ENCODE results near the gene MRPS18C. TPM values are rescaled to one million over a fixed set of nuclear protein-coding genes. Genes with fewer than 3 reads are reported as not detected.
A peak's percentile ranks its signal among the peaks of the same experiment; 100 is the strongest.

Gene MRPS18C
- total RNA-seq = 30.5 TPM
- 26.4 TPM for polyA plus RNA-seq

- H3K27ac ChIP-seq (ENCODE audit: low read depth) = peak within 1 kb of the TSS; percentile 89
- DNase-seq (ENCODE audit: extremely low spot score) = peak; percentile 99
- H3K36me3 ChIP-seq (ENCODE audit: insufficient read depth) = no peaks in the 10 kb centered on the region
- WGBS = under 1% methylated on average over 58 of the region's 58 CpGs
- H3K4me3 ChIP-seq (ENCODE audit: low read depth, low read length) = peak within 1 kb of the TSS; percentile 54
- no peaks in the 10 kb centered on the region for H3K4me1 ChIP-seq (ENCODE audit: insufficient read depth)
Measured at GRCh38 chr4:83455281-83456183, at the start of gene MRPS18C, which contains the start of gene HELQ. Gene MRPS18C (plus strand): TSS chr4:83456058. CDS start chr4:83456078, 20 bp downstream. Gene HELQ (minus strand): TSS chr4:83455823. CDS start chr4:83455693, 130 bp downstream.

- no peak for DNase-seq (ENCODE audit: extremely low spot score)
- WGBS = 91% methylated on average over 1 of the region's 1 CpG
- peaks cover 2% of the 10 kb centered on the region for H3K36me3 ChIP-seq (ENCODE audit: insufficient read depth)
- no peak overlapping the region for H3K4me3 ChIP-seq (ENCODE audit: low read depth, low read length)
- H3K27ac ChIP-seq (ENCODE audit: low read depth) = no peak overlapping the region
- H3K4me1 ChIP-seq (ENCODE audit: insufficient read depth) = no peaks in the 10 kb centered on the region
Measured at GRCh38 chr4:83408908-83409307, 47.0 kb upstream of the MRPS18C start.

DNA sequence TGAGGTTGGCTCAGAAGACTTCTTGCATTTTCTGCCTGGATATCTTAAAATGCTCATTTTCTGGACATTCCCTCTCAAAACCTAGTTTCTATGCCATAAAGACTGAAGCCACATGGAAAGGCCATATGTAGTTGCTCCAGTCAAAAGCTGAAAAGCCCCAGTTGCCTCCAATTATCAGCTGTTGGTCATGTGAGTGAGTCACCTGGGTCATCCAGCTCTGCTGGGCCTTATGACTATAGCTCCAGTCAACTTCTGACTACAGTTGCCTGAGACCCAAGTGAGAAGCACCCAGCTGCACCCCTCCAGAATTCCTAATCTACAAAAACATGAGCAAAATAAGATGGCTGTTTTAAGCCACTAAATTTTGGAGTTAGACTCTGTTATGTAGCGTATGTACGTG, 42.2 kb upstream of the MRPS18C start:
- H3K27ac ChIP-seq (ENCODE audit: low read depth) = no peak overlapping the region
- H3K4me3 ChIP-seq (ENCODE audit: low read depth, low read length) = no peak overlapping the region
- no peaks in the 10 kb centered on the region for H3K4me1 ChIP-seq (ENCODE audit: insufficient read depth)
- H3K36me3 ChIP-seq (ENCODE audit: insufficient read depth) = no peaks in the 10 kb centered on the region
- DNase-seq (ENCODE audit: extremely low spot score) = no peak
- 98% methylated on average over 2 of the region's 2 CpGs for WGBS

GRCh38 chr4:83417566-83417965, 38.3 kb upstream of the MRPS18C start:
- H3K36me3 ChIP-seq (ENCODE audit: insufficient read depth) = no peaks in the 10 kb centered on the region
- no peak overlapping the region for H3K27ac ChIP-seq (ENCODE audit: low read depth)
- H3K4me1 ChIP-seq (ENCODE audit: insufficient read depth) = no peaks in the 10 kb centered on the region
- DNase-seq (ENCODE audit: extremely low spot score) = no peak
- 85% methylated on average over 4 of the region's 4 CpGs for WGBS
- no peak overlapping the region for H3K4me3 ChIP-seq (ENCODE audit: low read depth, low read length)

- DNase-seq (ENCODE audit: extremely low spot score) = no peak
- H3K27ac ChIP-seq (ENCODE audit: low read depth) = no peak overlapping the region
- no peaks in the 10 kb centered on the region for H3K4me1 ChIP-seq (ENCODE audit: insufficient read depth)
- no peak overlapping the region for H3K4me3 ChIP-seq (ENCODE audit: low read depth, low read length)
- no peaks in the 10 kb centered on the region for H3K36me3 ChIP-seq (ENCODE audit: insufficient read depth)
Measured at GRCh38 chr4:83418211-83418610, 37.6 kb upstream of the MRPS18C start.

GRCh38 chr4:83431200-83431599, 24.7 kb upstream of the MRPS18C start:
- Histone ChIP-seq H3K4me3 (ENCODE audit: low read depth, low read length) (no peak overlapping the region), H3K27ac (ENCODE audit: low read depth) (no peak overlapping the region), H3K36me3 (ENCODE audit: insufficient read depth) (peaks cover 1% of the 10 kb centered on the region), H3K4me1 (ENCODE audit: insufficient read depth) (no peaks in the 10 kb centered on the region)
- 95% methylated on average over 1 of the region's 1 CpG for WGBS
- DNase-seq (ENCODE audit: extremely low spot score) = no peak

DNA sequence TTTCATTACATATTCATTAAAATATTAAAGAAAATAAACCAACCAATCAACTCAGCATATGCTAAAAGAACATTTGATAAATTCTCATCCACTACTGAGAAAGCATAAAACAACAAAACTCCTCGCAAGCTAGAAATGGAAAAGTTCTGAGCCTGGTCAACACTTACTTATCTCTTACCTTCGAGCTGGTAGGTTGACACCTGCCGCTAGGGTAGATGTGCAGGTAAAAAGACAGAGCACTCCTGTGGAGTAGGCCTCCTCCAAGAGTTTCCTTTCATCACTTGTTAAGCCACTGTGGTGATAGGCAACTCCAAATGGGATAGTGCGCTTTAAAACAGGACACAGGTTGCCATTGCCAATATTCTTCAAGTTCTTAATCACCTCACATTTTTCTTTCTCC, 19.2 kb upstream of the MRPS18C start:
- WGBS = 94% methylated on average over 4 of the region's 4 CpGs
- H3K27ac ChIP-seq (ENCODE audit: low read depth) = no peak overlapping the region
- peaks cover 3% of the 10 kb centered on the region for H3K36me3 ChIP-seq (ENCODE audit: insufficient read depth)
- no peaks in the 10 kb centered on the region for H3K4me1 ChIP-seq (ENCODE audit: insufficient read depth)
- DNase-seq (ENCODE audit: extremely low spot score) = no peak
- no peak overlapping the region for H3K4me3 ChIP-seq (ENCODE audit: low read depth, low read length)

DNA sequence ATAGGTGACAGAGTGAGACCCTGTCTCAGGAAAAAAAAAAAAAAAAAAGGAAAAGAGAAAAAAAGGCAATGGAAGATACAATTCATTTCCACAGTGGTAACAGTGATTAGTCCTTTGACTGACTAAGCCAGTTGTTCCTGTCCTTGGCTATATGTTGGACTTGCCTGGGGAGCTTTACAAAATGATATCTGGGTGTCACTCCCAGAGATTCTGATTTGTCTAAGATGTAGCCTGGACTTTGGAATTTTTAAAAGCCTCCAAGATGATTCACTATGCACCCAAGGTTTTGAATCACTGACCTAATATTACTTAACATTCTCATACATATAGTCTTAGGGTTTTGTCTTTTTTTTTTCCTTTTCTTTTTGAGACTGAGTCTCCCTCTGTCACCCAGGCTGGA, 17.1 kb upstream of the MRPS18C start:
- DNase-seq (ENCODE audit: extremely low spot score) = no peak
- Histone ChIP-seq H3K4me3 (ENCODE audit: low read depth, low read length) (no peak overlapping the region), H3K27ac (ENCODE audit: low read depth) (no peak overlapping the region), H3K36me3 (ENCODE audit: insufficient read depth) (peaks cover 4% of the 10 kb centered on the region), H3K4me1 (ENCODE audit: insufficient read depth) (no peaks in the 10 kb centered on the region)

- no peak for DNase-seq (ENCODE audit: extremely low spot score)
- no peaks in the 10 kb centered on the region for H3K4me1 ChIP-seq (ENCODE audit: insufficient read depth)
- H3K36me3 ChIP-seq (ENCODE audit: insufficient read depth) = peaks cover 4% of the 10 kb centered on the region
- no peak overlapping the region for H3K27ac ChIP-seq (ENCODE audit: low read depth)
- no peak overlapping the region for H3K4me3 ChIP-seq (ENCODE audit: low read depth, low read length)
- WGBS = 84% methylated on average over 1 of the region's 1 CpG
Measured at GRCh38 chr4:83440148-83440814, 15.6 kb upstream of the MRPS18C start.

DNA sequence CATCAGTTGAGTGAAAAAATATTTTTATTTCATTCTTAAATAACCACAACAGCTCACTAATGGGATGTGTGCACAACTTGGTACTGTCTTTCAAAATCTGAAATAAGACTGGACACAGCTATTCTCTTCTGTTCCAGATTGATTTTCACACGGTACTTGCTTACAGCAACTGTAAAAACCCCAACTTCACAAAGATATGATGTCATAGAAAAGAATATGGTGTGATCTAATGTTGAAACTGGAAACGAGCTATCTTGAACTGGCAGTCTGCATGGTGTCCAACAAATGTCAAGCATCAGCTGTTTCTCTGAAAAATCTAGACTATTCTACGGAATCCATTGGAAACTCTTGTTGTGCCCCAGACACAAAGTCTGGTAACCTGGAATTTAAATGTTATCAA, 15.0 kb upstream of the MRPS18C start:
- Histone ChIP-seq H3K4me3 (ENCODE audit: low read depth, low read length) (no peak overlapping the region), H3K36me3 (ENCODE audit: insufficient read depth) (peaks cover 4% of the 10 kb centered on the region), H3K27ac (ENCODE audit: low read depth) (no peak overlapping the region), H3K4me1 (ENCODE audit: insufficient read depth) (no peaks in the 10 kb centered on the region)
- WGBS = 78% methylated on average over 3 of the region's 3 CpGs
- DNase-seq (ENCODE audit: extremely low spot score) = no peak

- DNase-seq (ENCODE audit: extremely low spot score) = no peak
- Histone ChIP-seq H3K4me1 (ENCODE audit: insufficient read depth) (no peaks in the 10 kb centered on the region), H3K4me3 (ENCODE audit: low read depth, low read length) (no peak overlapping the region), H3K36me3 (ENCODE audit: insufficient read depth) (no peaks in the 10 kb centered on the region), H3K27ac (ENCODE audit: low read depth) (no peak overlapping the region)
- 42% methylated on average over 2 of the region's 2 CpGs for WGBS
Measured at GRCh38 chr4:83449009-83449408, 6.8 kb upstream of the MRPS18C start.

- H3K27ac ChIP-seq (ENCODE audit: low read depth) = peak overlapping the region; percentile 89
- no peak for DNase-seq (ENCODE audit: extremely low spot score)
- no peaks in the 10 kb centered on the region for H3K4me1 ChIP-seq (ENCODE audit: insufficient read depth)
- H3K4me3 ChIP-seq (ENCODE audit: low read depth, low read length) = peak overlapping the region; percentile 54
- H3K36me3 ChIP-seq (ENCODE audit: insufficient read depth) = no peaks in the 10 kb centered on the region
- 8% methylated on average over 6 of the region's 6 CpGs for WGBS
Measured at GRCh38 chr4:83454686-83455085, 1.2 kb upstream of the MRPS18C start.

GRCh38 chr4:83456184-83456501, 285 bp downstream of the MRPS18C start:
- no peak for DNase-seq (ENCODE audit: extremely low spot score)
- Histone ChIP-seq H3K4me3 (ENCODE audit: low read depth, low read length) (peak overlapping the region; percentile 54), H3K36me3 (ENCODE audit: insufficient read depth) (no peaks in the 10 kb centered on the region), H3K27ac (ENCODE audit: low read depth) (peak overlapping the region; percentile 76), H3K4me1 (ENCODE audit: insufficient read depth) (no peaks in the 10 kb centered on the region)
- WGBS = 0% methylated on average over 7 of the region's 7 CpGs

DNA sequence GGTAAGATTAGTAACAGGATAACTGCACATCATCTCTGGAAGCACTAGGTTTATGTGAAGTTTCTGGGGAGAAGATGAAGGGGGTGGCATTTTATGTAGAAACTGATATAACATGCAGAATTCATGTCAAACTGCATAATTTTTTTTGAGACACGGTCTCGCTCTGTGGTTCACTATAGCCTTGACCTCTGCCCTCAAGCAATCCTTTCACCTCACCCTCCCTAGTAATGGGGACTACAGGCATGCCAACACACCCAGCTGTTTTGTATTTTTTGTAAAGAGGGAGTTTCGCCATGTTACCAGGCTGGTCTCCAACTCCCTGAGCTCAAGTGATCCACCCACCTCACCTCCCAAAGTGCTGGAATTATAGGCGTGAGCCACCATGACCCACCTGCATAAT, 17.6 kb downstream of the MRPS18C start:
- no peak for DNase-seq (ENCODE audit: extremely low spot score)
- WGBS = 83% methylated on average over 4 of the region's 4 CpGs
- Histone ChIP-seq H3K36me3 (ENCODE audit: insufficient read depth) (peaks cover 2% of the 10 kb centered on the region), H3K4me1 (ENCODE audit: insufficient read depth) (no peaks in the 10 kb centered on the region), H3K27ac (ENCODE audit: low read depth) (peak overlapping the region; percentile 5), H3K4me3 (ENCODE audit: low read depth, low read length) (no peak overlapping the region)

All from urinary bladder (tissue), 4 donors.